Measurements from ENCODE around the gene KLHL33.

KLHL33 gene

DNA sequence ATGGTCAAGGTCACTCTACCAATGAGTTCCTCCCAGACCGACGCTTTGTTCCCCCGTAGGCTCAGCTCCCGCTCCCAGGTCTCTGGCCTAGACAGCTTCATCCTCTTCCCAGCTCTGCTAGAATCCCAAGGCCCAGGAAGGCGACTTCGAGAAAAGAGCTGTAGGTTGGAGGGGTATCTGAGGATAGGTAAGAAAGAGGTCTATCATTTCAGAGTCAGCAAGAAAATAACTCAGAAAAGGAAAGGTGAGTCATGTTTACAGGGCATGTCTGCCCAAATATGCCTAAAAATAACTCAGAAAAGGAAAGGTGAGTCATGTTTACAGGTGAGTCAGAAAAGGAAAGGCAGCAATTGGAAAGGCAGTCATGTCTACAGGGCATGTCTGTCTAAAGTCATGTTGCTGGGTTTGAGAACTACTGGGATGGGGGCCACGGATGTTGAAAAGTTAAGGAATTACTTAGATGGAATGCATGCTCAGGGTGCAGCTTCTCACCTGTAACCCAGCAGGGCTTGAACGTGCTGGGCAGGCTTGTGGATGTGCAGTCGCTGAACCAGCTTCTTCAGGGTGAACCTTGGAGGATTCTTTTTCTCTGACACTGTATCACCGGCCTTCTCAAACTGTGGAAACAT is 34.9 kb downstream of the KLHL33 start:
- H3K4me3 ChIP-seq (ENCODE audit: low read depth, low read length) = no peak overlapping the region
- in situ Hi-C loops (cut with HindIII; ENCODE audit: low sequenced_read_pairs) = no loop called here
- no peak for DNase-seq (ENCODE audit: low read depth, low spot score)
- TF ChIP-seq, protein P1, sequence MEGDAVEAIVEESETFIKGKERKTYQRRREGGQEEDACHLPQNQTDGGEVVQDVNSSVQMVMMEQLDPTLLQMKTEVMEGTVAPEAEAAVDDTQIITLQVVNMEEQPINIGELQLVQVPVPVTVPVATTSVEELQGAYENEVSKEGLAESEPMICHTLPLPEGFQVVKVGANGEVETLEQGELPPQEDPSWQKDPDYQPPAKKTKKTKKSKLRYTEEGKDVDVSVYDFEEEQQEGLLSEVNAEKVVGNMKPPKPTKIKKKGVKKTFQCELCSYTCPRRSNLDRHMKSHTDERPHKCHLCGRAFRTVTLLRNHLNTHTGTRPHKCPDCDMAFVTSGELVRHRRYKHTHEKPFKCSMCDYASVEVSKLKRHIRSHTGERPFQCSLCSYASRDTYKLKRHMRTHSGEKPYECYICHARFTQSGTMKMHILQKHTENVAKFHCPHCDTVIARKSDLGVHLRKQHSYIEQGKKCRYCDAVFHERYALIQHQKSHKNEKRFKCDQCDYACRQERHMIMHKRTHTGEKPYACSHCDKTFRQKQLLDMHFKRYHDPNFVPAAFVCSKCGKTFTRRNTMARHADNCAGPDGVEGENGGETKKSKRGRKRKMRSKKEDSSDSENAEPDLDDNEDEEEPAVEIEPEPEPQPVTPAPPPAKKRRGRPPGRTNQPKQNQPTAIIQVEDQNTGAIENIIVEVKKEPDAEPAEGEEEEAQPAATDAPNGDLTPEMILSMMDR (IDR thresholded peaks at IDR 0.05; ENCODE audit: low read depth, low read length) = no peak

DNA sequence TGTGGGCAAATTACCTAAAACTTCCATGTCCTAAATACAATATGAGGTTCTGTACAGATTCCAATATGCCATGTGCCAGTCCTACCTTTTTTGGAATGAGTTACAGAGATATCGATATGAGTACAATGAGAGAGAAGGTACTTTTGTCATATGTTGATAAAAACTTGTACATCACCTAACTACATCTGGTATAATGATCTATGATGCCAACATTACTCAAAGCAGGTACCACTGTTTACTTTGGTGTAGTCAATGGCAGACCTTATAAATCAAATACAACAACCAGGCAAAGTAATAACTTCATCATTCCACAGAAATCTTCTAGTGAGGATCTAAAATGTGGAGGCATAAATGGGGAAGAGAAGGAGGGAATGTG is 35.4 kb downstream of the KLHL33 start:
- in situ Hi-C loops (cut with HindIII; ENCODE audit: low sequenced_read_pairs) = no loop called here
- TF ChIP-seq, protein P1 (IDR thresholded peaks at IDR 0.05; ENCODE audit: low read depth, low read length) = no peak
- H3K4me3 ChIP-seq (ENCODE audit: low read depth, low read length) = no peak overlapping the region
- DNase-seq (ENCODE audit: low read depth, low spot score) = no peak

DNA sequence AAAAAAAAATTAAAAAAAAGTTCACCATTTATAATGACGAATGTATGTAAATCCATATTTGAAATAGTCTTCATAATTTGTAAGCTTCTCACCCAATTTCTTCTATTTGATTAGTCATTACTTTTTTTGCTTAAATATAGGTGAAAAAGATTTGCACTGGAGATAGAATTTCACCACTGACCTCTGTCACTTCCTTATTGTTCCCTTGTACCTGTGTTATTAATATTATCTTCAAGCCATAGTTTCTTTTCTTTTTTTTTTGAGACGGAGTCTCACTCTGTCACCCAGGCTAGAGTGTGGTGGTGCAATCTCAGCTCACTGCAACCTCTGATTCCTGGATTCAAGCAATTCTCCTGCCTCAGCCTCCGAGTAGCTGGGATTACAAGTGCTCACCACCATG is 38.5 kb downstream of the KLHL33 start:
- no peak overlapping the region for H3K4me3 ChIP-seq (ENCODE audit: low read depth, low read length)
- in situ Hi-C loops (cut with HindIII; ENCODE audit: low sequenced_read_pairs) = no loop called here
- TF ChIP-seq, protein P1 (IDR thresholded peaks at IDR 0.05; ENCODE audit: low read depth, low read length) = no peak
- DNase-seq (ENCODE audit: low read depth, low spot score) = no peak

DNA sequence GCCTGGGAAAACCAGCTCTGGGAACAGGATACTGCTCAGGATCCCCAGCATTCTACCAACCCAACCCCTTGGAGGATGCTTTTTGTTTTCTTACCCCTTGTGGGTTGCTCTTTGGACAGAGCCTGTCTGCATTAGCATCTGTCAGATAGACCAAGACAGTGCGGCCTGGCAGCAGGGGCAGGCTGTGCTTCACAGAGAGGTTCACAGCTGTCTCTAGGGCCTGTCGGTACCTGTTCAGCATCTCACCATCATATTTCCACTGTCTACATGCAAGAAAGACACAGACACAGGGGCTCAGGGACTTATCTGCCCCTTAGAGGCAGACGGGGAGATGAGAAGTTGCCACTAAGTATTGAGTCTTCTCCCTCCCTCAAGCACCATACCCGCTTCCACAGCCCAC is 44.5 kb downstream of the KLHL33 start:
- no peak overlapping the region for H3K4me3 ChIP-seq (ENCODE audit: low read depth, low read length)
- in situ Hi-C loops (cut with HindIII; ENCODE audit: low sequenced_read_pairs) = no loop called here
- no peak for DNase-seq (ENCODE audit: low read depth, low spot score)
- TF ChIP-seq, protein P1 (IDR thresholded peaks at IDR 0.05; ENCODE audit: low read depth, low read length) = no peak

DNA sequence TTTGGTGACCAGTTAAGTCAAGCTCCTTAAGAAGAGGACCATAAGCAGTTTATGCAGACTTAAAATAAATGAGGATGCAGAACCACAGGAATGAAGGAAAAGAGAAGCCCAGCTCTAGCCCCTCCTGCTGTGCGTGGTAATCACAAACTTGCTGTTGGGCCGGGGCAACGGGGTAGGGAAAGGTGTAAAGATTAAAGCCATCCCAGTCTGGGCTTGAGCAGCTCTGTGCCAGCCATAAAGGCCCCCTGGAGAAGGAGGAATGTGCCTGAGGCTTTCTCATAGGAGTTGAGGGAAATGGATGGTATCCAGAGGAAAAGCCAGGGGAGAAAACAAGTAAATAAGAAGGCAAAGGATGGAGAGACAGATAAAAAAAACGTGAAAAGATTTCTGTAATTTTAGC is 47.8 kb downstream of the KLHL33 start:
- peak; percentile 11 for DNase-seq (ENCODE audit: low read depth, low spot score)
- TF ChIP-seq, protein P1 (IDR thresholded peaks at IDR 0.05; ENCODE audit: low read depth, low read length) = no peak

DNA sequence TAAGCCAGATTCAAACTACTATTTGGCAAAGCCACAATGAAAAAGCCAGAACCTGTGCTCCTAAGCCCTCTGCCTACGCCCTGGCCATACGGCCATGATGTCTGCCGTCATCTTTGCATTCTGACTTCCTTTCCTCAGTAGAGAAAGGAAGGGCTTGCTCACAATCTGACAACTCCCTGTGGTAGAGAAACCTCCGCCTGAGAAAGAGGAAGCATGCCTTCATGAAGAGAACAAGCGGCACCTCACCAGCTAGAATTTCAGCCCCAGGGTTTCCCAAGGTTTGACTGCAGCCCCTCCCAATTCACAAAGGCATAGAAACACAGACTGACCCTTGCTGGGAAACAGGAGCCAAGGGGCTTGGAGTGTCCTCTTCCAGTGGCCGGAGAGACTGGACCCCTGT is 48.4 kb downstream of the KLHL33 start:
- TF ChIP-seq, protein P1 (IDR thresholded peaks at IDR 0.05; ENCODE audit: low read depth, low read length) = no peak
- no peak for DNase-seq (ENCODE audit: low read depth, low spot score)
- no peak overlapping the region for H3K4me3 ChIP-seq (ENCODE audit: low read depth, low read length)
- in situ Hi-C loops (cut with HindIII; ENCODE audit: low sequenced_read_pairs) = no loop called here

More for the DNA sequence above, 47.8 kb downstream of the KLHL33 start:
- no peak overlapping the region for H3K4me3 ChIP-seq (ENCODE audit: low read depth, low read length)
- in situ Hi-C loops (cut with HindIII; ENCODE audit: low sequenced_read_pairs) = no loop called here
